ENCODE data around the gene SRY. TPM values are rescaled to one million over a fixed set of nuclear protein-coding genes. Genes with fewer than 3 reads are reported as not detected.
"Not testable (repeated sequence)": the region's sequence is repeated elsewhere in the genome, so short reads cannot be mapped to it uniquely, and the experiment has no call there.

The SRY gene
- total RNA-seq (10 to 100 TPM in 1 of 2 donors, 1 to 10 TPM in 1; 3.8 to 10.1 TPM), polyA plus RNA-seq (ENCODE audit: insufficient read depth, low read depth, low replicate concordance) (2.8 TPM)
- long read RNA-seq, donor 1, partial matches to known transcripts: 0 of 2 reads
- long read RNA-seq, donor 1, other reads (novel, unspliced or antisense): 0 of 2 reads
- long read RNA-seq, donor 2: 0 reads

GRCh38 chrY:2787600-2787999 is at the start of gene SRY:
SRY (minus strand) TSS chrY:2787682; CDS start chrY:2787603, 79 bp downstream.
- TF ChIP-seq CTCF (IDR thresholded peaks at IDR 0.05): no peak
- no peak for TF ChIP-seq POLR2A (IDR thresholded peaks at IDR 0.05)
- no peak for DNase-seq
- Histone ChIP-seq H3K36me3 (ENCODE audit: low read depth, missing control alignments) (no peaks in the 10 kb centered on the region), H3K4me3 (peak within 1 kb of the TSS in 1 of 2 donors; percentile 41), H3K27ac (peak within 1 kb of the TSS in 1 of 2 donors; percentile 30), H3K27me3 (no peaks in the 10 kb centered on the region), H3K9me3 (no peaks in the 10 kb centered on the region), H3K4me1 (no peaks in the 10 kb centered on the region)
- intact Hi-C loops (cut with DNase I; ENCODE audit: low total_unique reads): no loop called here
- 8 to 13% methylated on average over 9 of the region's 9 CpGs for WGBS, 2 donors

GRCh38 chrY:2837078-2837477 is 49.6 kb upstream of the SRY start:
- DNase-seq: no peak
- no peaks in the 10 kb centered on the region for H3K9me3 ChIP-seq
- no peaks in the 10 kb centered on the region for H3K27me3 ChIP-seq
- no peaks in the 10 kb centered on the region for H3K36me3 ChIP-seq (ENCODE audit: low read depth, missing control alignments)
- intact Hi-C loops (cut with DNase I; ENCODE audit: low total_unique reads): no loop called here
- no peak overlapping the region for H3K4me3 ChIP-seq
- 62 to 80% methylated on average over 2 of the region's 2 CpGs for WGBS, 2 donors
- no peak for TF ChIP-seq POLR2A (IDR thresholded peaks at IDR 0.05)
- no peak for TF ChIP-seq CTCF (IDR thresholded peaks at IDR 0.05)
- no peaks in the 10 kb centered on the region for H3K4me1 ChIP-seq
- no peak overlapping the region for H3K27ac ChIP-seq

- Histone ChIP-seq H3K4me1 (no peaks in the 10 kb centered on the region), H3K27ac (no peak overlapping the region), H3K36me3 (ENCODE audit: low read depth, missing control alignments) (no peaks in the 10 kb centered on the region), H3K27me3 (no peaks in the 10 kb centered on the region), H3K9me3 (no peaks in the 10 kb centered on the region), H3K4me3 (no peak overlapping the region)
- DNase-seq: no peak
- intact Hi-C loops (cut with DNase I; ENCODE audit: low total_unique reads): no loop called here
- TF ChIP-seq POLR2A (IDR thresholded peaks at IDR 0.05): no peak
- no peak for TF ChIP-seq CTCF (IDR thresholded peaks at IDR 0.05)
These were observed 47.7 kb upstream of the SRY start for GRCh38 chrY:2835230-2835629.

- TF ChIP-seq POLR2A (IDR thresholded peaks at IDR 0.05): no peak
- no peak for TF ChIP-seq CTCF (IDR thresholded peaks at IDR 0.05)
- no peak overlapping the region for H3K4me3 ChIP-seq
- no peaks in the 10 kb centered on the region for H3K27me3 ChIP-seq
- intact Hi-C loops (cut with DNase I; ENCODE audit: low total_unique reads): no loop called here
- no peak for DNase-seq
- WGBS, 2 donors: 76 to 84% methylated on average over 5 of the region's 5 CpGs
- no peaks in the 10 kb centered on the region for H3K36me3 ChIP-seq (ENCODE audit: low read depth, missing control alignments)
- no peaks in the 10 kb centered on the region for H3K9me3 ChIP-seq
- no peaks in the 10 kb centered on the region for H3K4me1 ChIP-seq
- no peak overlapping the region for H3K27ac ChIP-seq
These were observed 41.0 kb upstream of the SRY start for GRCh38 chrY:2828497-2828896.

GRCh38 chrY:2824471-2824870 is 37.0 kb upstream of the SRY start:
- no peaks in the 10 kb centered on the region for H3K4me1 ChIP-seq
- intact Hi-C loops (cut with DNase I; ENCODE audit: low total_unique reads): no loop called here
- no peaks in the 10 kb centered on the region for H3K36me3 ChIP-seq (ENCODE audit: low read depth, missing control alignments)
- TF ChIP-seq CTCF (IDR thresholded peaks at IDR 0.05) (no peak), POLR2A (IDR thresholded peaks at IDR 0.05) (no peak)
- no peaks in the 10 kb centered on the region for H3K27me3 ChIP-seq
- H3K4me3 ChIP-seq: no peak overlapping the region
- H3K27ac ChIP-seq: no peak overlapping the region
- 32 to 43% methylated on average over 3 of the region's 3 CpGs for WGBS, 2 donors
- no peaks in the 10 kb centered on the region for H3K9me3 ChIP-seq
- no peak for DNase-seq

GRCh38 chrY:2817146-2817896 is 29.8 kb upstream of the SRY start:
- intact Hi-C loops (cut with DNase I; ENCODE audit: low total_unique reads); DNase-seq; H3K9me3 ChIP-seq; H3K4me3 ChIP-seq; H3K27me3 ChIP-seq; H3K4me1 ChIP-seq; H3K36me3 ChIP-seq (ENCODE audit: low read depth, missing control alignments); H3K27ac ChIP-seq: not testable (repeated sequence)
- WGBS, 2 donors: 76 to 95% methylated on average over 3 to 10 of the region's 10 CpGs

All from testis (tissue), 5 donors.